ENCODE measurements around the gene COQ10B. TPM values are rescaled to one million over a fixed set of nuclear protein-coding genes. Genes with fewer than 3 reads are reported as not detected.
A peak's percentile ranks its signal among the peaks of the same experiment; 100 is the strongest.

COQ10B gene
- total and polyA plus RNA-seq, 2 experiments from 2014 or later: 7.3 to 24.9 TPM

DNA sequence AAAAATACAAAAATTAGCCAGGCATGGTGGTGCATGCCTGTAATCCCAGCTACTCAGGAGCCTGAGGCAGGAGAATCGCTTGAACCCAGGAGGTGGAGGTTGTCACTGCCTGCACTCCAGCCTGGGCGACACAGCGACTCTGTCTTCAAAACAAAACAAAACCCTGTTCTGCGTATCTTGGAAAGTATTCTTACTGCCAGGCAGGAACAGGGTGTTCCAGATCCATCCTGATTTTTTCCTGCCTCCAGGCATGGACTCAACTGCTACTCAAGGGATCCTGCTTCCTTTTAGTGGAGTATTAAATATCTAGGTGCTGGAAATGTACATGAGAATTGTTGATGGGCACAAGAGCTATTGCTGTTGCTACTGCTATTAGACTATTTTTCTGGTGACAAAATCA, 34.0 kb downstream of the COQ10B start:
- Histone ChIP-seq H3K27me3 (no peaks in the 10 kb centered on the region), H3K4me1 (ENCODE audit: low read depth) (no peaks in the 10 kb centered on the region), H3K36me3 (peaks cover 63% of the 10 kb centered on the region), H3K4me3 (no peak overlapping the region), H3K9me3 (ENCODE audit: low read depth) (no peaks in the 10 kb centered on the region), H3K27ac (peak overlapping the region; percentile 48)
- TF ChIP-seq, protein P1, sequence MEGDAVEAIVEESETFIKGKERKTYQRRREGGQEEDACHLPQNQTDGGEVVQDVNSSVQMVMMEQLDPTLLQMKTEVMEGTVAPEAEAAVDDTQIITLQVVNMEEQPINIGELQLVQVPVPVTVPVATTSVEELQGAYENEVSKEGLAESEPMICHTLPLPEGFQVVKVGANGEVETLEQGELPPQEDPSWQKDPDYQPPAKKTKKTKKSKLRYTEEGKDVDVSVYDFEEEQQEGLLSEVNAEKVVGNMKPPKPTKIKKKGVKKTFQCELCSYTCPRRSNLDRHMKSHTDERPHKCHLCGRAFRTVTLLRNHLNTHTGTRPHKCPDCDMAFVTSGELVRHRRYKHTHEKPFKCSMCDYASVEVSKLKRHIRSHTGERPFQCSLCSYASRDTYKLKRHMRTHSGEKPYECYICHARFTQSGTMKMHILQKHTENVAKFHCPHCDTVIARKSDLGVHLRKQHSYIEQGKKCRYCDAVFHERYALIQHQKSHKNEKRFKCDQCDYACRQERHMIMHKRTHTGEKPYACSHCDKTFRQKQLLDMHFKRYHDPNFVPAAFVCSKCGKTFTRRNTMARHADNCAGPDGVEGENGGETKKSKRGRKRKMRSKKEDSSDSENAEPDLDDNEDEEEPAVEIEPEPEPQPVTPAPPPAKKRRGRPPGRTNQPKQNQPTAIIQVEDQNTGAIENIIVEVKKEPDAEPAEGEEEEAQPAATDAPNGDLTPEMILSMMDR (IDR thresholded peaks at IDR 0.05; ENCODE audit: low read depth, low read length): no peak
- no peak for DNase-seq (ENCODE audit: low read depth in 1 of 2, low spot score in 1 of 2)

- Histone ChIP-seq H3K36me3 (peaks cover 59% of the 10 kb centered on the region), H3K4me1 (ENCODE audit: low read depth) (peaks cover 12% of the 10 kb centered on the region), H3K4me3 (no peak overlapping the region), H3K9me3 (ENCODE audit: low read depth) (no peaks in the 10 kb centered on the region), H3K27ac (no peak overlapping the region), H3K27me3 (no peaks in the 10 kb centered on the region)
- TF ChIP-seq, protein P1 (IDR thresholded peaks at IDR 0.05; ENCODE audit: low read depth, low read length): no peak
- DNase-seq (ENCODE audit: low read depth in 1 of 2, low spot score in 1 of 2): no peak
Observed at GRCh38 chr2:197495433-197496134, 42.2 kb downstream of the COQ10B start.

DNA sequence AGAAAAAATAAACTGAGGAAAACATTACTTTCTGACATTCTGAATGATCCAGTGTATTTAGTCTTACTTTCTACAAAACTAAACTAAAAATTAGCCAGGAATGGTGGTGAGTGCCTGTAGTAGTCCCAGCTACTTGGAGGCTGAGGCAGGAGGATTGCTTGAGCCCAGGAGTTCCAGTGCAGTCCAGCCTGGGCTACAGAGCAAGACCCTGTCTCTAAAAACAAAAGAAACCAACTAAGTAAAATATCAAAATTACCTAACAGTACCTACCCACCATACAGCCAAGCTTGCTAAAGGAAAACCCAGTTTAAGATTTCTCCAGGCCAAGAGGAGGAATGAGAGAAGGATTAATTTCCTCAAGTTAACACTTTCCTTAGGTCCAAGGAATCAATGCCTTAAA, 43.3 kb downstream of the COQ10B start:
- TF ChIP-seq, protein P1 (IDR thresholded peaks at IDR 0.05; ENCODE audit: low read depth, low read length): no peak
- Histone ChIP-seq H3K27me3 (no peaks in the 10 kb centered on the region), H3K36me3 (peaks cover 49% of the 10 kb centered on the region), H3K27ac (no peak overlapping the region), H3K9me3 (ENCODE audit: low read depth) (no peaks in the 10 kb centered on the region), H3K4me1 (ENCODE audit: low read depth) (peaks cover 12% of the 10 kb centered on the region), H3K4me3 (no peak overlapping the region)
- DNase-seq (ENCODE audit: low read depth in 1 of 2, low spot score in 1 of 2): no peak

DNA sequence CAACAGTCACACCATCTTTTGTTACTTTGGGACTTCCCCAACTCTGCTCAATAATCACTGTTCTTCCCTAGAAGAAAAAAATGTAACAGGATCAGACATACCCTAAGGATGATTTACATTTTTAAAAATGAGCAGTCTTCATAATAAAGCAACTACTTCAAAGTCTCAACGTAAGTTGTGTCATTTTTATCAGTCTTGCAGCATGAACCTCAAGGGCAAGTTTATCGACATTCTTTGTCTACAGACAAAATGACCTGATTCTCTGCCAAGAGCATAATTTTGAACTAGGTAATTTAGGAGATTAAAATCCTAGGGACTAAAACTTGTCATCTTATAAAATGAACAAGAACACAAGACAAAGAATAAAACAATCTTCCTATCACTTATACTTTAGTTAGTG, 44.0 kb downstream of the COQ10B start:
- H3K4me1 ChIP-seq (ENCODE audit: low read depth): peaks cover 18% of the 10 kb centered on the region
- no peak overlapping the region for H3K4me3 ChIP-seq
- no peak overlapping the region for H3K27ac ChIP-seq
- H3K27me3 ChIP-seq: no peaks in the 10 kb centered on the region
- no peak for DNase-seq (ENCODE audit: low read depth in 1 of 2, low spot score in 1 of 2)
- H3K9me3 ChIP-seq (ENCODE audit: low read depth): no peaks in the 10 kb centered on the region
- peaks cover 47% of the 10 kb centered on the region for H3K36me3 ChIP-seq
- TF ChIP-seq, protein P1 (IDR thresholded peaks at IDR 0.05; ENCODE audit: low read depth, low read length): no peak

DNA sequence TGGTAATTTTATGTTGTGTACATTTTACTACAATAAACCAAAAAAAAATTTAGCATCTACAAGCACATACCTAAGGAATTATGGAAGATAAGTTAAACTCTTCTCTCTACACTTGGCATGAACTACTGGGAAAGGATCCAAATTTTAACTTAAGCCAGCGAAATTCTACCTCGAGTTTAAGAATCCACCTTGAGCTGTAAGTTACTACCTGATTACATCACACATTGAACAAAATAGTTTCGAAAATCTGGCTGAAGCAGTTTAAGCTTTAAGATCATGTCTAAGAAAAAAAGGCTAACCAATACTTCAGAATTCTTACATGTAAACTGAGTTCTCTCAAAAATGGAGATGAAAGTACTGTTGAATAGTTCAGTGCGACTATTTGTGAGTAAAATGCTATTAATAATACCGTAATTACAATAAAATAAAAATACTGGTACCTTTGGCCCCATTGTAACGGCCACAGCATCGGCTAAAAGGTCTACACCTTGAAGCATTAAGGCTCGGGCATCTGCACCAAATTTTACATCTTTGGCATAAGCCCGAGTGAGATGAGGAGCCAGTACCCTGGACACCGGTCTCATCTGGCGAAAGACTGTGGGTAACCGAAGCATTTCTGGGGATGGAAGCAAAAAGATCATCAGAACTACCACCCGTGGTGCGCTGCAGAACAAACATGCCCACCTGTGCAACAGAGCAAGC, 45.0 kb downstream of the COQ10B start:
- no peaks in the 10 kb centered on the region for H3K9me3 ChIP-seq (ENCODE audit: low read depth)
- TF ChIP-seq, protein P1 (IDR thresholded peaks at IDR 0.05; ENCODE audit: low read depth, low read length): no peak
- DNase-seq (ENCODE audit: low read depth in 1 of 2, low spot score in 1 of 2): peak in 1 of 2 donors; percentile 16
- peak overlapping the region; percentile 58 for H3K4me3 ChIP-seq
- H3K4me1 ChIP-seq (ENCODE audit: low read depth): peaks cover 18% of the 10 kb centered on the region
- no peaks in the 10 kb centered on the region for H3K27me3 ChIP-seq
- peak overlapping the region; percentile 96 for H3K27ac ChIP-seq
- H3K36me3 ChIP-seq: peaks cover 47% of the 10 kb centered on the region
